Measurements from ENCODE around the gene CATSPER1.
"Not testable (repeated sequence)": the region's sequence is repeated elsewhere in the genome, so short reads cannot be mapped to it uniquely, and the experiment has no call there.

CATSPER1 gene

DNA sequence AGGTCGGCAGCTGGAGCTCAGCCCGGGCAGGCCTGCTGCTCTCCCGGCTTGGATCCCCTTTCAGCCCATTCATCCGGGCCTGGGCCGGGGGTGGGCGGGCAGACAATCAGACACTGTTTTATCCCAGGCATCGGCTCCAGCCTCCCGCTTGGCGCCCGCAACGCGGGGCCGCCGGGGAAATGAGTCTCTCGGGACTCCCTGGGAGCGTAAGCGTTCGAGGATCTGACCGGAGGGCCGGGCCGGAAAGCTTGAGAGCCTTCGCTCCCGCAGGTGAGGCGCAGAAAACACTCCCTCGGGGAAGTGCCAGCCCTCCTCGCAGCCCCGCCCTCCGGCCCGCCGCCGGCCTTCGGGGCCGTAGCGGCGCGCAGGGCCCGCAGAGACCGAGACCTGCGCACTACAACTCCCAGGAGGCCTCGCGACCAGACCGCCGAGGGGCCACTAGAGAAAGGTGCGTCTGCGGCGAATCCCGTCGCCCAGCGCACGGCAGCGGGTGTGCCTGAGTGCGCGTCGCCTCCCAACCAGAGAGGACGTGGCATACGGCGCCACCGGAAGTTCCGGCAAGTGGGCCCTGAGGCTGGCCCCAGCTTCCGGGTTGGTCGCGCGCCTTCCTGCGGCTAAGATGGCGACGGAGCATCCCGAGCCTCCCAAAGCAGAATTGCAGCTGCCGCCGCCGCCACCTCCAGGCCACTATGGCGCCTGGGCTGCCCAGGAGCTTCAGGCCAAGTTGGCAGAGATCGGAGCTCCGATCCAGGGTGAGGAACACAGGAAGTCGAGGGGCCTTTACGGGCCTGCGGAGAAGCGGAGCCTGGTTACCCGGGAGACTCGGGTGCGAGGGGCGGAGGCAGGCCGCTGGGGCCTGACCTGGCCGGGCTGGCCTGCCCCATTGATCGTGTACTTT, 25.7 kb upstream of the CATSPER1 start, which contains the start of gene SF3B2:
Gene SF3B2, plus strand, starts transcription at position 599 of the 898 bp plus-strand sequence. Its CDS starts 21 bp downstream, at position 620.
- peak; percentile 94 for DNase-seq

DNA sequence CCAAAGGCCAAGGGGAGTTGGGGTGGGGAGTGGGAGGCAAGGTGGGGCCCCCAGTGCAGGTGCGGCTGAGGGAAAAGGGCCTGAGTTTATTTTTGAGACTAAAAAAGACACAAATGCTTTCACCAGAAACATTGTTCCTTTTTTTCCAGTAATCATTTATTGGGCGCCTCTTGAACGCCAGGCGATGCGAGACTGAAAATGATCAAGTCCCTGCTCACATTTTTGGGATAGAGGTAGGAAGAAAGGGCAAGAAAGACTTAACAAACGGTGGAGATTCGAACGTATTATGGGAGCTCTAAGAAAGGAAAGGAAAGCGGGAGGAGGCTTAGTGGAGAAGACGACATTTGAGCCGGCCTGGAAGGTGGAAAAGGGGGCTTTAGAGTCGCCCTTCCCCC, 25.1 kb upstream of the CATSPER1 start:
- no peak for DNase-seq

DNA sequence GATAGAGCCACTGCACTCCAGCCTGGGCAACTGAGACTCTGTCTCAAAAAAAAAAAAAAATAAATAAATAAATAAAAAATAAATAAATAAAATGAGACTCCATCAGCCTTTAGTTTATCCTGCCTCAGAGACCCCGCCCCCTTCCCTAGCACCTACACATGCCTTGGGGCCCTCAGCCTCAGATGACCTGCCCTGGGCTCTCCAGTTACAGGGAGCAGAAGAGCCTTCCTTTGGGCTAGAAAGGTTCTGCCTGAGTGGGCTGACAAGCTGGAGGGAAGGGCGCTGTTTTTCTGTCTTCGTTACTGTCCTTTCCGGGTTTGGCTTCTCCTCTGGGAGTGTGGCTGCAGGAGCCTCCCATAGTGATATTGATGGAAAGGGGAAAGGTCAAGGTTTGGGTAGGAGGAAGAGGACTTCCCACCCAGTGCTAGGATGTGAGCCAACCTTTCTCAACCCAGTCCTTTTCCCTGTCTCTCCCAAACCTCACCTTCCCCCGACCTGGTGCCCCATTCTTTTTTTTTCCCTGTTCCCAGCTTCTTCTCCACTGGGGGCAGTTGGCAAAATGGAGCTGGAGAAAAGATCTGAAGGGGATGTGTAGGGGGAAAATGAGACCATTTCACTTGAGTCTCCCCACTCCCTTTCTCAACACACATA, 24.4 kb upstream of the CATSPER1 start:
- no peak for DNase-seq

DNA sequence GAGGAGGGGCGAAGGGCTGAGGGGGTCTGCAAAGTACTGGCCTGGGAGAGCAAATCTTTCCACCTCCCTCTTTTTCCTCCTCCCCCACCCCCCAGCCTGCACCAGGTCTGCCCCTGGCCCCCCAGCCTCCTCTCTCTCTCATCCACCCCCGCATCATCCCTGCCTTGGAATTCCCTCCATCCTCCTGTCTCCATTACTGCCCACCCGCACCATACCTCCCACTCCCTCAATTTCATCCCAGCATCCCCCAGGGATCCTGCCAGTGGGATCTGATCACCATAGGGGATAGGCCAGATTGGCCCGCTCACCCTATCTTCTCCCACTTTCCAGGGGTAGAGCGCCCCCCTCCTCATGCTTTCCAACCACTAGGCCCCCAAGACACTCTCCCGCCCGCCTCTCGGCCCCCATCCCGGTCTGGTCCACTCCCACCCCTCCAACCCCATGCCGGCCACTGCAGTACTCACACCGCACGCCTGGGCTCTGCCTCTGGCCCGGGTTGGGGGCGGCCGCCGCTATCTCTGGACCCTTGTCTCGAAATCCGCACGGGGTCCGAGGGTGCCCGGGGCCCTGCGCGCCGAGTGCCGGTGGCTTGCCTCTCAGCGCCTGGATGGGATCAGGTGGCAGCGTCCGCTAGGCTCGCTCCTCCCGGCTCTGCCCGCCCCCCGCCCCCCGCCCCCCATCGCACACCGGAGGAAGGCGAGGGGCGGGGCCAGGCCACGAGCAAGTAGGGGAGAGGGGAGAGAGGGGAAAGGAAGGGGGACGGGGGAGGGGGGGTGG, 22.5 kb upstream of the CATSPER1 start, which contains the start of gene GAL3ST3:
Gene GAL3ST3, minus strand, starts transcription at position 615 of the 777 bp plus-strand sequence. CDS start 3,746 bp downstream, outside the sequence.
- DNase-seq: no peak

DNA sequence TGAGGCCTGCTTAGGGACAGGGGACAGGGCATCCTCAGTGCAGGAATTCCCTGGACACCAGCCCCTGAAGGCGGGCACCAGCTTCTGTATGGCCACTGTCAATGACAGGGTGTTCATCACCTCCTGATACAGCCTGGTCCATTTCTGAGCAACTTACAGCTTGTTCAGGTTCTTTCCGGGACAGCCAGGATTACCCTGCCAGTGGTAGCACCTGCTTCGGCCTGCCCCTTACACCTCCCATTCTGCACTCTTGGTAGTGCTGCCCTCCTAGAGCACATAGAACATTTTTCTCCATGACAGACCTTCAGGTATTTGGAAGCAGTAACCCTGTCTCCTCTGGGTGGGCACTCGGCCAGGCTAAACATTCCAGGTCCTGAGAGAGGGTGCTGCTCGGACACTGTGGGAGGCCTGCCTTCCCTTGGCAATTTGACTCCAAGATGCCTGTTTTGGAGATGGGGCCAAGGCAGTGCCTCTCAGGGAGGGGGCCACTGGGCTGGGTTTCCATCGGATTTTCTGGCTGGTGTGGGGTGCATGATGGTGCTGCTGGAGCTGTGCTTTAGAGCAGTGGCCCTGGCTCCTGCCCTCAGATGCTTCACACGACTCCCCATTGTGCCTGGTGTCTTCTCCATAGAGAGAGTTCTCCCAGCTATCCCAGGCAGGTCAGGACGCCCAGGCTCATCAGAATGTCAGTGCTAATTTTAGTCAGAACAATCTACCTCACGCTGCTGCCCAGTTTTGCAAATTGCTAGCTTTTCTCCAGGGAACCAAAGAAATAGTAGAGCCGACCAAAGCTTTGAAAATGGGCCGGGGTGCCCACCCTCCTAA, 21.5 kb upstream of the CATSPER1 start:
- no peak for DNase-seq

DNA sequence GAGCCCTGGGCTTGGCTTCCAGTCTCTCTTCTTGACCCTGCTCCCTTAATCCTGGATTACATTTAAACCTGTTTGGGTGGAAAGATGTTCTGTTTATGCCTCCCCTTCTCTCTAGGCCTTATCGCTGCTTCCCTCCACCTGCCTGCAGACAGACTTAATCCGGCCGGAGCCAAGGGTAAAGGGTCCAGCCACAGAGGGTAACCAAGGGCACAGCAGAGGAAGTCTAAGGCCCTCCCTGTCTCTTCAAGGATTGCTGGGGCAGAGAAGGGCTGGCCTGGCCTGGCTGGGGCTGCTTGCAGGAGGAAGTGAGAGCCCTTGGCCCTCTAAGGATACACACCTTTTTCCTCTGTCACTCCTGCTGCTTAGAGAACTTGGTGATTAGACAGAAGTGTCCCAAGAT, 20.6 kb upstream of the CATSPER1 start:
- DNase-seq: no peak

DNA sequence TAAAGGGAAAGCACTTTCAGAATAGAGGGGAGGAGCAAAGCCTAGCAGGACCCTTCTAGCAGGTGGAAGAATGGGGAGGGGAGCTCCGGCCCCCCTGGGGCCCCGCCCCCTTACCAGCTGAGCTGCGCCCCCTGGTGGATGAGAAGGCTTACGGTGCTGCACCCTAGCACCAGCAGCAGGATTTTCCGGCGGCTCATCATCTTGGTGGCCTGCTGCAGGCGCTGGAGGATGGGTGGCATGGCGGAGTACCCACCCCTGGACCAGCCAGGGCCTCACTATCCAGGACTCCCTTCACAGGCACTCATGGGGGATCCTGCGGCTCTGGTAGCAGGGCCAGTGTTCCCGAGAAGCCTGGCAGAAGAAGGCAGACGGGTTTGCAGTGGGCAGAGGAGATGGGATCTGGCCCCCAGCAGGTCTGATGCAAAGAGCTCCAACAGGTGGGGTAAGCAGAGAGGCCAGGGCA, 18.9 kb upstream of the CATSPER1 start:
- DNase-seq: peak; percentile 88

DNA sequence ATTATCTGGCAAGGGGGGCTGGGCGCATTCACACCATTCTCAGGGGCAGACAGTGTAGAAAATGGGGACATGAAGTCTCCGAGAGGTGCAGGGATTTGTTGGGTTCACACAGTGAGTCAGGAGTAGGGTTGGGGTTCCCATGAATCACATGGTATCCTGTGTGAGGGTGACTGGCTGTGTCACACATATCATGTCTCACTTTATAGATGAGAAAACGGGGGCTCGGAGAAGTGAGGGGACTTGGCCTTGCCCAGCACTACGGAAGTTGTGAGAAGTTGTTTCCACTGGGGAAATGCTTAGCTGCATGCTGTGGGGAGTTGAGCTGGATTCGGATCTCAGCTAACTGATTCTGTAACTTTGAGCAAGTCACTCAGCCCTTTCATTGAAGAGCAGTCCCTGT, 18.5 kb upstream of the CATSPER1 start:
- DNase-seq: no peak

DNA sequence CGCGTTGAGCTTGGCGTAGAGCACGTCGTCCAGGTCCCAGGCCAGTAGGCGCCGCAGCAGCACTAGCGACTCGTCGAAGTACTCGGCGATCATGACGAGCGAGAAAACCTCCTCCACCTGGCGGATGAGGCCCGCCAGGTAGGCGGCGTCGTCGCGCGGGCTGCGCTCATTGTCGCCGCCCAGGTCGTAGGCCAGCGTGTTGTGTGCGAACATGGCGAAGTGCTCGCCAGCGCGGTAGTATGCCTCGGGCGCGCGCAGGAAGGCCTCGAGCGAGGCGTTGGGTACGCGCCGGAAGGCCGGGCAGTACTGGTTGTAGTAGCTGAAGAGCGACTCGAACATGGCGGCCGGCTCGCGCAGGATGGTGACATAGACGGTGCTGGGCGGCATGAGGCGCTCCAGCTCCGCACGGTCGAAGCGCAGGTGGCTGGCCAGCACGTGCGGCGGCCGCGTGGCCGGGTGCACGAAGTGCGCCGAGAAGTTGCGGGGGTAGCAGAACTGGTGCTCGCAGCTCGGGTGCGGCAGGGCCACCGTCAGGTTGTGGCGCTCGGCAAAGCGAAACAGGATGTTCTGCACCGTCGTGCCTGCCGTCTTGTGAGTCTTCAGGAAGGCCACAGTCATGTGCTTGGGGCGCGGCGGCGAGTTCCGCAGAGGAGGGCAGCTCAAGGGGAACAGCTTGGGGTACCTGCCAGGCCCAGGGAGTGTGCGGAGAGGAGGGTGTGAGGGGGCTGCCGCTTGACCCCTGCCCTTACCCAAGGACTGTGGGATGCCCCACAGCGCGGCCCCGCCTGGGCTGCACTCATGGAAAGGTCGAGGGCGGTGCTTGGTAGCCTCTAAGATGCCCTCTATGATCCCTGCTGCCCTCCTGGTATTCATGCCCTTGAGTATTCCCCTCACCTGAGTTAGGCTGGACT, 17.0 kb upstream of the CATSPER1 start:
- no peak for DNase-seq

DNA sequence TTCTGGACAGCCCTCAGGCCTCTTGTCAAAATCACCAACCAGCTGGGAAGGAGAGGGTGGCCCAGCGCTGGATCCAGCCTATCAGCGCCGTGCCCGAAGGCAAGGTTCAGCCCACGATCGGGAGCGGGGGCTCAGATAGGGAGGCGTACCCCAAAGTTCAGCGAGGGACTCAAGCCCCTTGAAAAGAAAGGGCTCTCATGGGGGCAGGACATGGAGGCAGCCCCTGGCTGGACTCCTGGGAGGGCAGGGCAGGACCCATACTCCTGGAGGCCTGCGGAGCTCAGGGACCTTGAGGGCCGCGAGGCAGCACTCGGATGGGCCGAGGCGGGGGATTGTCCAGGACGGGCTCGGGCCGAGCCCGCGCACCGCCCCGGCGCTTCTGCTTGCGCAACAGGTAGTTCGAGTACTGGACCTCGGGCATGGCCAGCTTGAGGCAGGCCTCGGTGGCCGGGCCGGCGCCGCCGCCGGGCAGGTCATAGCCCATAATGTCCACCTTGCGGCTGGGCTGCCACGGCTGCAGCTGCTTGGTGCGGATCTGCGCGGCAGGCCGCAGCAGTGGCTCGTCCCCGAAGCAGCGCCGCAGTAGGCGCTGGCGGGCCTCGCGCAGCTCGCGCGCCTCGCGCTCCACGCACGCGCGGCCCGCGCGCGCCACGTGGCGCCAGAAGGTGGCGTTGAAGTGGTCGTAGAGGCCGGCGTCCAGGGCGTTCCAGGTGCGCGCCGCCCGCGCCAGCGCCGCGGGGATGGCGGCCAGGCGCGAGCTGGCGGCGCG, 16.1 kb upstream of the CATSPER1 start:
- no peak for DNase-seq

DNA sequence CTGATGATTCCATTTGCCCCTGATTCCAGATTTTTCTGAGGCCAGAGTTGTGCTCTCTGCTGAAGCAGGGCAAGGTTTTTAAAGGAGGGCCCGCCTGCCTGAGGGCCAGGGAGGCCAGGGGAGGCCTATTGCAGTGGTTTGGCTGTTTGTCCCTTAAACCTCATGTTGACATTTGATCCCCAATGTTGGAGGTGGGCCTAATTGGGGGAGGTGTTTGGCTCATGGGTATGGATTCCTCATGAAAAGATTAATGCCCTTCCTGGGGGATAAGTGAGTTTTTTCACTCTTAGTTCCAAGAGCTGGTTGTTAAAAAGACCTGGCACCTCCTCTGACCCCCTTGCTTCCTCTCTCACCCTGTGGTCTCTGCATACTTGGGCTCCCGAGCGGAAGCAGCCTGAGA, 13.5 kb upstream of the CATSPER1 start:
- DNase-seq: no peak

DNA sequence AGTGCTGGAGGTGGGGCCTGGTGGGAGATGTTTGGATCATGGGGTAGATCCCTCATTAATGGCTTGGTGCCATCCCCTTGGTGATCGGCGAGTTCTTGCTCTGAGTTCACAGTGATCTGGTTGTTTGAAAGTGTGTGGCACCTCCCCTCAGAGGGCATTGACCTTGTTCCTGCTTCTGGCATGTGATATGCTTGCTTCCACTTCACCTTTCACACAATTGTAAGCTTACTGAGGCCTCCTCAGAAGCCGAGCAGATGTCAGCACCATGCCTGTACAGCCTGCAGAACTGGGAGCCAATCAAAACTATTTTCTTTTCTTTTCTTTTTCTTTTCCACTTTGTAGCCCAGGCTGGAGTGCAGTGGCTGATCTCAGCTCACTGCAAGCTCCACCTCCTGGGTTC, 11.0 kb upstream of the CATSPER1 start:
- DNase-seq: no peak

DNA sequence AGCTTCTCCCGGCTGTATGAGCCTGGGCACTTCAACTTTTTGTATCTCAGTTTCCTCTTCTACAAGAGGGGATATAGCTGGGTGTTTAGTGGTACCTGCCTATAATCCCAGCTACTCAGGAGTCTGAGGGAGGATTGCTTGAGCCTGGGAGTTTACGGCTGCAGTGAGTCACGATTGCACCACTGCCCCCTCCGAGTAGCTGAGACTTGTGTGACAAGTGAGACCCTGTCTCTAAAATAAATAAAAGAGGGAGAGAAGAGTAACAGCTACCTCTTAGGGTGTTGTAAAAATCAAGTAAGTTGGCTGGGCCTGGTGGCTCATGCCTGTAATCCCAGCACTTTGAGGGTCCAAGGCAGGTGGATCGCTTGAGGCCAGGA, 10.0 kb upstream of the CATSPER1 start:
- no peak for DNase-seq

DNA sequence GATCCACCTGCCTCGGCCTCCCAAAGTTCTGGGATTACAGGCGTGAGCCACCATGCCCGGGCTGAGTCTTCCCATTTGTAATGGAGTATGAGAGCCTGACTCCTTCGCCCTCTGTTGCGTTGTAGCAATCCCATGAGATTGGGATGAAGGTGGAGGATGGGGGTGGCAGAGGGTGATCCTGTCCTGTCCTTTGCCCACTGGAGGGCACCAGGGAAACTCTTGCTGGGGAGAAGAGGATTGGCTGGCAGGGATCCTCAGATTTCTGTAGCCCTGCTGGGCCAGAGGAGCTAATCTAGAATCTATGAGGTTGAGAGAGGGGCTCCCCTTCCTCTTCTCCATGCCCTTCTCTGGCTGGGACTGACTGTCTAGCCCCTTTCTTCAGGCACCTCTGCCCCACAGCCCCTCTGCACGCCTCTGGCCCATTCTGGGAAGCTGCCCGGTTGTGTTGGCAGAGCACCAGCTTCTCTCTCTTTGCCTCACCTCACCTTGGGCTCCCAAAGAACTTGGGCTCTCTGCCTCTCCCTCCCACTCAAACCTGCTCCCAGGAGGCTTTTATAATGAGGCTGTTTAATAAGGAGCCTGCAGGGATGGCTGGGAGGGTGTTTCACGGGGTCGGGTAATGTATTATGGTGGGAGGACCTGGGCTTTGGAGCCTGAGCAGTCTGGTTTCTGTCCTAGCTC, 9.5 kb upstream of the CATSPER1 start:
- DNase-seq: no peak

DNA sequence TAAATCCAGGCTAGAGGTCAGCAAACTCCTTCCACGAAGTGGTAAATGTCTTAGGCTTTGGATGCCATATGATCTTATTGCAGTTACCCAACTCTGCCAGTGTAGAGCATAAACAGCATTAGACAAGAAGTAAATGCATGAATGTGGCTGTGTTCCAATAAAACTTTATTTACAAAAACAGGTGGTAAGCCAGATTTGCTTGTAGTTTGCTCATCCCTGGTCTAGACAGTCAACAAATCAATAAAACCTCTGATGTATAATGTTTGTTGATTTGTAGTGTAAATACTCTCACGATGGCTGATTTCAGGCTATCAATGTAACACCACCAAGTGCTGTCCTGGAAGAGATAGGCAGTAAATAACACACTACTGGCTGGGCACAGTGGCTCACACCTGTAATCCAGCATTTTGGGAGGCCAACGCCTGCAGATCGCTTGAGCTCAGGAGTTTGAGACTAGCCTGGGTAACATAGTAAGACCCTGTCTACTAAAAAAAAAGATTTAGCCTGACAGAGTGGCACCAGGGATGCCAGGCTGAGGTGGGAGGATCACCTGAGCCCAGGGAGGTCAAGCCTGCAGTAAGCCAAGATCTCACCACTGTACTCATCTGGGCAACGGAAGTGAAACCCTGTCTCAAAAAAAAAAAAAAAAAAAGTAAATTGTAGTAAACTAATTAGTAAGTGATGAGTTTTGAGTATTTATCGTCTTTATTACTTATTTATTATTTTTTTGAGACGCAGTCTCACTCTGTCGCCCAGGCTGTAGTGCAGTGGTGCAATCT, 6.9 kb upstream of the CATSPER1 start:
- DNase-seq: no peak

DNA sequence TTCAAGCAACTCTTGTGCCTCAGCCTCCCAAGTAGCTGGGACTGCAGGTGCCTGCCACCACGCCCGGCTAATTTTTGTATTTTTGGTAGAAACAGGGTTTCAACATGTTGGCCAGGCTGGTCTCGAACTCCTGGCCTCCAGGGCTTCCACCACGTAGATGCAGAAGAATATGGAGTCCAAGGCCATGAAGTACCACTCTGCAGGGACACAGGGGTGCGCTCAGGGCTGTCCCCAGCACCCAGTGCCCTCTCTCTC, 3.2 kb downstream of the CATSPER1 start:
- not testable (repeated sequence) for DNase-seq

DNA sequence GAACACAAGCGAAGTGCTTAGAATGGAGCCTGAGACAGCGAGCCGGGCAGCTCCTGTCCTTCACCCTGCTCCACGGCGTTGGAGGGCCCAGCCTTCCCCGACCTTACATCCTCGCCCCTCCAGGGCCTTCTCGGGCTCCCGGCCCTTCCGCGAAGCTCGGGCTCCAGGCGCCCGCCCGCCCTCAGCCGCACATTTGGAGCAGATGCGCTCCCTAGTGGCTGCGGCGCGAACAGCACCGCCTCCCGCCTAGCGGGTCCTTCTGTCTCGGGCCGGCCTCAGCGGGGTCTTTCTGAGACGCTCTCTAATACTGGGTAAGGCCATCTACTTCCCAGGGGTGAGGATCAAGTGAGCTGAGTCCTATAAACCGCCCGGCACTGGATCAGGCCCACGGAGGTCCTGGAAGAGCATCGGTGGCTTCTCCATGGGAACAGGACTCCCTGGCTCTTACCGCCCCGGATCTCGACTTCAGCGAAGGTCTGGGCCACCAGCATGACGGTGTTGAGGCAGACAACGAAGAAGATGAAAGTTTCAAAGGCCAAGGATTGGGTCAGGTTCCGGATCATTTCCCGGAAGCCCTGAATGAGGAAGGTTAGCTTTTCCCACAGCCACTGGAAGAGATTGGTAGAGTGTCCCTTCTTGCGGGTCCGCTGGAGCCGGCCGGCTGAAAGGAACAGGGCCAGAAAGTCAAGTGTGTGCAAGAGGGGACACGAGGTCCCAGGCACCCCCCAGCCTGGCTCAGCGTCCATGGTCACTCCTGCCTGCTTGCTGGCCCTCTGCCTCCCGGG, 3.7 kb downstream of the CATSPER1 start:
- peak; percentile 68 for DNase-seq

DNA sequence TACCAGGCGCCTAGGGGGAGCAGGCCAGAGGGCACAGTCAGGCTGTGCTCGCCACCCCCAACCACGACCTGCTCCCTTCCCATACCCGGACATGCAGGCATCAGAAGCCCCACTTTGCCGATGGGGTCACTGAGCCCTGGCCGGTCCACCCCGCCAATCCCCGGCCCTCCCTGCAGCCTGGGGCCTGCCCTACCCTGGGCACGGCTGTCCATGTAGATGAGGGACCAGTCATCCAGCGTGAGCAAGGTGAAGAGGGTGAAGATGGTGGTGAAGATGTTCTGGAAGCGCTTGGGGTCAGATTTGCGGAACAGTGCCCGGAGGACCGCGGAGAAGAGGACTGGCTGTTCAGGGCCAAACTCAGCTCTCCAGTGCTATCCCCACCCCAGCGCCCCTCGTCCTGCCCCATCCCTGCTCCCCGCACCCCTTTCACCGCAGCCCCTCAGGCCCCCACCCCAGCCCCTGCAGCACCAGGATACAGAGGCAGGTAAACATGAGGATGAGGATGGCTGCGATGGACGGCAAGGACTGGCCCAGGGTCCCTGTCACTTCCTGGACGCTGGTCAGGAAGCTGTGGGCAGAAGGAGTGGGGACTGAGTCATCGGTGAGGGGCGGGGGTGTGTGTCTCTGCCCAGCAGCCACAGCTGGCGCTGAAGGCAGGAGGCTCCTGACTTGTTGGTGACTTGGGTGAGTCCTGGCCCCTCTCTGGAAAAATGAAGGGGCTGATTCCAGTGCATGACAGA, 5.5 kb downstream of the CATSPER1 start:
- no peak for DNase-seq
